ENCODE results near the gene VPS37B. TPM values are rescaled to one million over a fixed set of nuclear protein-coding genes. Genes with fewer than 3 reads are reported as not detected.

The VPS37B gene
- total and polyA plus RNA-seq, 12 donors = 16.4 to 33.2 (median 19.8) TPM

DNA sequence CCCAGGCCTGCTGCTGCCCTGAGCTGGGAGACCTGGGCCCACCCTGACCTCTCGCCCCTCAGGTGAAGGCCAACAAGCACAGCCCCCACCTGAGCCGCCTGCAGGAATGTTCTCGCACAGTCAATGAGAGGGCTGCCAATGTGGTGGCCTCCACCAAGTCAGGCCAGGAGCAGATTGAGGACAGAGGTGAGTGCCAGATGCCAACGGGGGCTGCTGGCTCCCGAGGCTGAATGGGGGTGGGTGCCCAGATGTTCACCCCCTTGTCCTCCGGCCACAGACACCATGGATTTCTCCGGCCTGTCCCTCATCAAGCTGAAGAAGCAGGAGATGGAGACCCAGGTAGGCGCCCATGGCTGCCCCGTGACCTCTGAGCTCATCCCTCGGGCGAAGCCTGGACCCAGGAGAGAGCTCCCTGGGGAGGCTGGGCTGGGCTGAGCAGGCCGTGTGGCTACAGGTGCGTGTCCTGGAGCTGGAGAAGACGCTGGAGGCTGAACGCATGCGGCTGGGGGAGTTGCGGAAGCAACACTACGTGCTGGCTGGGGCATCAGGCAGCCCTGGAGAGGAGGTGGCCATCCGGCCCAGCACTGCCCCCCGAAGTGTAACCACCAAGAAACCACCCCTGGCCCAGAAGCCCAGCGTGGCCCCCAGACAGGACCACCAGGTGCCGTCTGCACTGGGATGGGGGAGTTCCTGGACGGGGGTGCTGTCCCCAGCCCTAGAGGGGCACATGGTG lies 34.9 kb downstream of the VPS37B start:
- WGBS, 2 donors = 85 to 86% methylated on average over 23 of the region's 23 CpGs
- intact Hi-C loops (cut with DNase I) = loop anchor here in 9 of 10 donors (1.0 to 10.0 kb wide), 8 partner anchors 36 to 376 kb away; partner anchors contain the start of genes MPHOSPH9 (in 4 of the 9), MTRFR (in 4 of the 9) and VPS37B (in 1 of the 9)
- DNase-seq (no peak), ATAC-seq (peak in 1 of 8 donors; percentile 3)
- peaks cover 4 to 59% (median 50%) of the 10 kb centered on the region in 9 donors for H3K4me1 ChIP-seq
- peak overlapping the region in 8 of 10 donors; percentile 33 to 76 (median 58) for H3K27ac ChIP-seq
- H3K9me3 ChIP-seq = no peaks in the 10 kb centered on the region
- H3K27me3 ChIP-seq = no peaks in the 10 kb centered on the region
- TF ChIP-seq, protein P1, sequence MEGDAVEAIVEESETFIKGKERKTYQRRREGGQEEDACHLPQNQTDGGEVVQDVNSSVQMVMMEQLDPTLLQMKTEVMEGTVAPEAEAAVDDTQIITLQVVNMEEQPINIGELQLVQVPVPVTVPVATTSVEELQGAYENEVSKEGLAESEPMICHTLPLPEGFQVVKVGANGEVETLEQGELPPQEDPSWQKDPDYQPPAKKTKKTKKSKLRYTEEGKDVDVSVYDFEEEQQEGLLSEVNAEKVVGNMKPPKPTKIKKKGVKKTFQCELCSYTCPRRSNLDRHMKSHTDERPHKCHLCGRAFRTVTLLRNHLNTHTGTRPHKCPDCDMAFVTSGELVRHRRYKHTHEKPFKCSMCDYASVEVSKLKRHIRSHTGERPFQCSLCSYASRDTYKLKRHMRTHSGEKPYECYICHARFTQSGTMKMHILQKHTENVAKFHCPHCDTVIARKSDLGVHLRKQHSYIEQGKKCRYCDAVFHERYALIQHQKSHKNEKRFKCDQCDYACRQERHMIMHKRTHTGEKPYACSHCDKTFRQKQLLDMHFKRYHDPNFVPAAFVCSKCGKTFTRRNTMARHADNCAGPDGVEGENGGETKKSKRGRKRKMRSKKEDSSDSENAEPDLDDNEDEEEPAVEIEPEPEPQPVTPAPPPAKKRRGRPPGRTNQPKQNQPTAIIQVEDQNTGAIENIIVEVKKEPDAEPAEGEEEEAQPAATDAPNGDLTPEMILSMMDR (IDR thresholded peaks at IDR 0.05) = no peak
- H3K36me3 ChIP-seq = peaks cover 0 to 63% (median 0%) of the 10 kb centered on the region in 9 donors
- H3K4me3 ChIP-seq = no peak overlapping the region

GRCh38 chr12:122860040-122860853 lies 35.7 kb downstream of the VPS37B start:
- H3K4me1 ChIP-seq = peaks cover 3 to 51% (median 42%) of the 10 kb centered on the region in 9 donors
- TF ChIP-seq, protein P1 (IDR thresholded peaks at IDR 0.05) = peak; percentile 84 to 95 (median 88)

GRCh38 chr12:122859303-122860039 lies 36.5 kb downstream of the VPS37B start:
- peak overlapping the region in 4 of 10 donors; percentile 54 to 76 (median 64) for H3K27ac ChIP-seq

More at GRCh38 chr12:122860040-122860853, 35.7 kb downstream of the VPS37B start:
- DNase-seq = peak; percentile 87 to 90
- H3K9me3 ChIP-seq = no peaks in the 10 kb centered on the region
- H3K4me3 ChIP-seq = no peak overlapping the region
- H3K36me3 ChIP-seq = peaks cover 0 to 63% (median 0%) of the 10 kb centered on the region in 9 donors
- no peaks in the 10 kb centered on the region for H3K27me3 ChIP-seq
- intact Hi-C loops (cut with DNase I) = loop anchor here in 9 of 10 donors (1.0 to 10.0 kb wide), 8 partner anchors 37 to 377 kb away; partner anchors contain the start of genes MPHOSPH9 (in 4 of the 9), MTRFR (in 4 of the 9) and VPS37B (in 1 of the 9)
- H3K27ac ChIP-seq = peak overlapping the region in 8 of 10 donors; percentile 45 to 76 (median 54)
- ATAC-seq = peak; percentile 59 to 87 (median 77)
- whole genome bisulfite sequencing, 2 donors = 29 to 33% methylated on average over 28 of the region's 28 CpGs

More at GRCh38 chr12:122859303-122860039, 36.5 kb downstream of the VPS37B start:
- Histone ChIP-seq H3K27me3 (no peaks in the 10 kb centered on the region), H3K4me3 (no peak overlapping the region), H3K4me1 (peaks cover 3 to 43% (median 35%) of the 10 kb centered on the region in 9 donors), H3K9me3 (no peaks in the 10 kb centered on the region), H3K36me3 (peaks cover 0 to 62% (median 0%) of the 10 kb centered on the region in 9 donors)
- 85 to 87% methylated on average over 26 of the region's 26 CpGs for WGBS, 2 donors
- intact Hi-C loops (cut with DNase I) = loop anchor here in 9 of 10 donors (1.0 to 10.0 kb wide), 8 partner anchors 38 to 378 kb away; partner anchors contain the start of genes MPHOSPH9 (in 4 of the 9), MTRFR (in 4 of the 9) and VPS37B (in 1 of the 9)
- no peak for DNase-seq
- peak in 3 of 8 donors; percentile 1 to 4 (median 2) for ATAC-seq
- TF ChIP-seq, protein P1 (IDR thresholded peaks at IDR 0.05) = no peak

All from heart right ventricle (tissue), 16 donors.